B cell (primary cell): ENCODE data around the gene MAP6. TPM values are rescaled to one million over a fixed set of nuclear protein-coding genes. Genes with fewer than 3 reads are reported as not detected.

Experiments used
- ATAC-seq: fragments of 200-7000 bp; cut with Tn5 transposase; one replicate; pipeline ENCODE4 v1.10.0; 2021; ENCODE audit warnings: low read depth, mild to moderate bottlenecking, moderate number of reproducible peaks, moderate library complexity
- CTCF ChIA-PET: fragments of 350-600 bp; sonication (Branson Sonifier 250); formaldehyde crosslinking; loops from one replicate; lab custom pipeline; 2021; ENCODE audit warnings: antibody characterized with exemption, inconsistent platforms; lab: Charles Lee
- POLR2A ChIA-PET: fragments of 350-600 bp; sonication (Branson Sonifier 250); formaldehyde crosslinking; loops from one replicate; lab custom pipeline; 2021; ENCODE audit warnings: antibody characterized with exemption; lab: Charles Lee
- DNase-seq: peaks from one replicate; pipeline ENCODE4 v3.0.0; 2013
- H2AFZ ChIP-seq: 2 replicates; pipeline ENCODE4 v1.6.1; 2012; ENCODE audit warnings: mild to moderate bottlenecking, low read depth, low read length; ENCODE audit not compliant: insufficient read depth, poor library complexity, severe bottlenecking
- H3K27ac ChIP-seq, 2 donors: 1 replicate in 1 of 2; 2 replicates in 1 of 2; pipeline ENCODE4 v1.5.1; 2012 to 2013; ENCODE audit warnings: low read length in 2 of 2, mild to moderate bottlenecking in 2 of 2, moderate library complexity in 1 of 2
- H3K27me3 ChIP-seq, 4 experiments: fragments of 200-600 bp in 1 of 4; sonication (generic) in 1 of 4; replicated peaks in 1 of 4; 1 replicate in 2 of 4; 2 replicates in 2 of 4; pipeline versions ENCODE4 v1.6.1 to v1.7.0; 2013 to 2016; ENCODE audit warnings: low read length in 3 of 4, mild to moderate bottlenecking in 2 of 4, mixed read lengths in 1 of 4, moderate library complexity in 1 of 4; ENCODE audit not compliant: insufficient read depth in 4 of 4, control insufficient read depth in 3 of 4; ENCODE audit errors: control extremely low read depth in 1 of 4
- H3K36me3 ChIP-seq, 2 experiments: replicated peaks in 1 of 2; 1 replicate in 1 of 2; 2 replicates in 1 of 2; pipeline versions ENCODE4 v1.6.1 to v1.7.1; 2013; ENCODE audit warnings: low read length in 1 of 2; ENCODE audit not compliant: insufficient read depth in 2 of 2, control insufficient read depth in 1 of 2; ENCODE audit errors: control extremely low read depth in 1 of 2, extremely low read depth in 1 of 2
- H3K4me1 ChIP-seq, 2 donors: fragments of 200-600 bp in 1 of 2; sonication (generic) in 1 of 2; 1 replicate in 1 of 2; 2 replicates in 1 of 2; pipeline versions ENCODE4 v1.5.1 to v1.6.1; 2013 to 2017; ENCODE audit warnings: low read length in 2 of 2; ENCODE audit not compliant: control insufficient read depth in 2 of 2, insufficient read depth in 2 of 2
- H3K4me2 ChIP-seq: replicated peaks from 2 replicates; pipeline ENCODE3; 2012; ENCODE audit warnings: mild to moderate bottlenecking, low read depth, low read length; ENCODE audit not compliant: poor library complexity, severe bottlenecking
- H3K4me3 ChIP-seq, 5 experiments: fragments of 200-600 bp in 1 of 5; sonication (generic) in 1 of 5; 1 replicate in 3 of 5; 2 replicates in 2 of 5; pipeline versions ENCODE4 v1.5.1 to v1.7.0; 2011 to 2016; ENCODE audit warnings: low read length in 4 of 5, mild to moderate bottlenecking in 4 of 5, low read depth in 2 of 5, control low read depth in 1 of 5, moderate library complexity in 1 of 5; ENCODE audit not compliant: insufficient read depth in 1 of 5; ENCODE audit errors: control extremely low read depth in 1 of 5, extremely low read depth in 1 of 5
- H3K79me2 ChIP-seq: fragments of 200-600 bp; sonication (generic); one replicate; pipeline ENCODE4 v1.6.0; 2016; ENCODE audit warnings: low read length; ENCODE audit not compliant: control insufficient read depth, insufficient read depth
- H3K9ac ChIP-seq: fragments of 200-600 bp; sonication (generic); 2 replicates; pipeline ENCODE4 v1.6.1; 2017; ENCODE audit warnings: mild to moderate bottlenecking, low read length, moderate library complexity
- H3K9me3 ChIP-seq, 3 donors: one replicate each; pipeline versions ENCODE4 v1.6.1 to v1.7.1; 2013; ENCODE audit warnings: low read length in 2 of 3; ENCODE audit not compliant: control insufficient read depth in 2 of 3, insufficient read depth in 1 of 3; ENCODE audit errors: control extremely low read depth in 1 of 3
- H4K20me1 ChIP-seq: 2 replicates; pipeline ENCODE4 v1.6.0; 2012; ENCODE audit warnings: mild to moderate bottlenecking, low read length; ENCODE audit not compliant: insufficient read depth, control insufficient read depth, poor library complexity, severe bottlenecking
- H3K27ac Mint-ChIP-seq: one replicate; pipeline ENCODE4 v1.8.0; 2021; ENCODE audit warnings: mixed read lengths
- H3K27me3 Mint-ChIP-seq: one replicate; pipeline ENCODE4 v1.8.0; 2021; ENCODE audit warnings: mixed read lengths
- H3K4me1 Mint-ChIP-seq: one replicate; pipeline ENCODE4 v1.8.0; 2021; ENCODE audit warnings: mixed read lengths
- H3K4me3 Mint-ChIP-seq: one replicate; pipeline ENCODE4 v1.8.0; 2021; ENCODE audit warnings: mixed read lengths
- H3K9me3 Mint-ChIP-seq: one replicate; pipeline ENCODE4 v1.8.0; 2022; ENCODE audit warnings: mixed read lengths; ENCODE audit not compliant: insufficient read depth
- CTCF ChIP-seq: fragments of 200-600 bp; IDR thresholded peaks from one replicate; pipeline ENCODE4 v1.8.0; 2022; ENCODE audit warnings: antibody characterized with exemption, mild to moderate bottlenecking
- EZH2 ChIP-seq: IDR thresholded peaks from 2 replicates; pipeline ENCODE4 v1.6.1; 2012; ENCODE audit warnings: borderline replicate concordance, low read depth, mild to moderate bottlenecking, moderate library complexity, low read length; ENCODE audit not compliant: insufficient read depth, poor library complexity, severe bottlenecking
- WGBS: methylation state at CpG from one replicate; pipeline ENCODE4 v1.1.5; 2013; ENCODE audit warnings: missing lambda C conversion rate; ENCODE audit not compliant: insufficient coverage; 5-methylcytosine and 5-hydroxymethylcytosine counted together
- intact Hi-C: fragments of 100-400 bp; cut with micrococcal nuclease; formaldehyde crosslinking; loops from one replicate; pipeline ENCODE4 v1.10.0; 2022
- polyA plus RNA-seq: library from polyadenylated mRNA; depleted of rRNA; stranded (reverse); fragments of >200 nt; gene quantifications from 2 replicates; pipeline ENCODE4 v1.2.3, GENCODE V29; 2012
- total RNA-seq, 2 donors: library from RNA; stranded (reverse); fragments of 120-200 nt in 1 of 2; gene quantifications; 1 replicate in 1 of 2; 2 replicates in 1 of 2; pipeline versions ENCODE4 v1.2.3 to v1.2.4, GENCODE V29; 2013 to 2022

MAP6 gene
- total and polyA plus RNA-seq, 2 donors (not counting 1 experiment from before 2014, with no cell fraction given) = 0.54 to 0.57 TPM

- intact Hi-C loops = no loop called here
- Histone ChIP-seq H3K9ac (no peak overlapping the region), H3K9me3 (no peaks in the 10 kb centered on the region), H3K27ac (no peak overlapping the region), H4K20me1 (no peaks in the 10 kb centered on the region), H3K4me2 (no peak overlapping the region), H3K4me3 (no peak overlapping the region), H3K79me2 (no peaks in the 10 kb centered on the region), H3K36me3 (no peaks in the 10 kb centered on the region), H2AFZ (no peak overlapping the region), H3K27me3 (peaks cover 0 to 4% (median 1%) of the 10 kb centered on the region in 4 experiments), H3K4me1 (no peaks in the 10 kb centered on the region)
- DNase-seq = no peak
- H3K9me3 Mint-ChIP-seq = no peaks in the 10 kb centered on the region
- H3K4me3 Mint-ChIP-seq = no peak overlapping the region
- no peak for ATAC-seq
- H3K4me1 Mint-ChIP-seq = no peaks in the 10 kb centered on the region
- H3K27ac Mint-ChIP-seq = no peak overlapping the region
- TF ChIP-seq EZH2 (no peak), CTCF (no peak)
- CTCF ChIA-PET = no interaction called here
- 94% methylated on average over 6 of the region's 6 CpGs for WGBS
- peaks cover 8% of the 10 kb centered on the region for H3K27me3 Mint-ChIP-seq
- POLR2A ChIA-PET = no interaction called here
These were observed 15.9 kb downstream of the MAP6 start for GRCh38 chr11:75652936-75653335.

GRCh38 chr11:75651218-75651617, 17.6 kb downstream of the MAP6 start:
- POLR2A ChIA-PET = no interaction called here
- H3K27me3 Mint-ChIP-seq = peaks cover 3% of the 10 kb centered on the region
- ATAC-seq = no peak
- no CpG with 5 or more reads among the region's 4 CpGs for WGBS
- Histone ChIP-seq H4K20me1 (no peaks in the 10 kb centered on the region), H3K36me3 (no peaks in the 10 kb centered on the region), H3K4me2 (no peak overlapping the region), H3K9me3 (no peaks in the 10 kb centered on the region), H3K4me1 (no peaks in the 10 kb centered on the region), H3K27me3 (peaks cover 0 to 4% (median 1%) of the 10 kb centered on the region in 4 experiments), H3K9ac (no peak overlapping the region), H2AFZ (no peak overlapping the region), H3K4me3 (no peak overlapping the region), H3K27ac (no peak overlapping the region), H3K79me2 (no peaks in the 10 kb centered on the region)
- H3K27ac Mint-ChIP-seq = no peak overlapping the region
- CTCF ChIA-PET = no interaction called here
- no peak for DNase-seq
- no peak for TF ChIP-seq EZH2
- no peak for TF ChIP-seq CTCF
- H3K4me3 Mint-ChIP-seq = no peak overlapping the region
- no peaks in the 10 kb centered on the region for H3K9me3 Mint-ChIP-seq
- intact Hi-C loops = no loop called here
- no peaks in the 10 kb centered on the region for H3K4me1 Mint-ChIP-seq
